H1 (cell line): ENCODE measurements around the gene STARD3. TPM values are rescaled to one million over a fixed set of nuclear protein-coding genes. Genes with fewer than 3 reads are reported as not detected.

Experiments used
- CTCF ChIA-PET: fragments of 300-600 bp; sonication (Branson Sonifier 250); formaldehyde crosslinking; loops from one replicate; lab custom pipeline; 2021; ENCODE audit not compliant: partially characterized antibody; lab: Charles Lee
- POLR2A ChIA-PET: fragments of 300-600 bp; sonication (Branson Sonifier 250); formaldehyde crosslinking; loops from one replicate; lab custom pipeline; 2021; ENCODE audit warnings: inconsistent platforms; ENCODE audit not compliant: partially characterized antibody; lab: Charles Lee
- DNase-seq, 2 experiments: peaks; one replicate each; pipeline versions ENCODE4 v3.0.0 to v3.0.0-alpha.2; 2010 to 2022; ENCODE audit warnings: low spot score in 2 of 2, low read depth in 1 of 2, mixed read lengths in 1 of 2
- FAIRE-seq: peaks from 2 replicates; lab custom pipeline; 2011; peaks lifted over from hg19 to GRCh38; lab: Jason Lieb, UNC
- H2AFZ ChIP-seq: 2 replicates; pipeline ENCODE4 v1.8.1; 2012; ENCODE audit warnings: low read length, inconsistent platforms
- H2AK5ac ChIP-seq: 2 replicates; pipeline ENCODE4 v1.6.1; 2013; ENCODE audit warnings: low read depth, low read length
- H2BK120ac ChIP-seq: replicated peaks from 2 replicates; pipeline ENCODE3; 2013; ENCODE audit warnings: low read depth, low read length, inconsistent platforms
- H2BK12ac ChIP-seq: 2 replicates; pipeline ENCODE4 v1.6.1; 2013; ENCODE audit warnings: low read depth, low read length
- H2BK15ac ChIP-seq: 2 replicates; pipeline ENCODE4 v1.6.1; 2013; ENCODE audit warnings: low read length
- H2BK20ac ChIP-seq: 2 replicates; pipeline ENCODE4 v1.6.1; 2013; ENCODE audit warnings: low read length
- H2BK5ac ChIP-seq: 2 replicates; pipeline ENCODE4 v1.6.1; 2013; ENCODE audit warnings: low read depth, low read length
- H3K14ac ChIP-seq: 2 replicates; pipeline ENCODE4 v1.6.1; 2013; ENCODE audit warnings: inconsistent platforms; ENCODE audit not compliant: insufficient read length
- H3K18ac ChIP-seq: 2 replicates; pipeline ENCODE4 v1.6.1; 2013; ENCODE audit warnings: low read length; ENCODE audit errors: extremely low read depth
- H3K23ac ChIP-seq: 2 replicates; pipeline ENCODE4 v1.6.1; 2013; ENCODE audit warnings: inconsistent platforms; ENCODE audit not compliant: insufficient read length
- H3K23me2 ChIP-seq: 2 replicates; pipeline ENCODE4 v1.6.1; 2013; ENCODE audit warnings: low read depth, low read length
- H3K27ac ChIP-seq: 2 replicates; pipeline ENCODE4 v1.6.1; 2011; ENCODE audit warnings: low read depth, low read length, inconsistent platforms
- H3K27me3 ChIP-seq, 4 experiments: replicated peaks in 1 of 4; 1 replicate in 1 of 4; 2 replicates in 3 of 4; pipeline versions ENCODE4 v1.6.1 to v1.8.1; 2011 to 2013; ENCODE audit warnings: low read length in 3 of 4, mild to moderate bottlenecking in 3 of 4, inconsistent platforms in 2 of 4, mixed read lengths in 2 of 4, moderate library complexity in 1 of 4; ENCODE audit not compliant: control insufficient read depth in 3 of 4, insufficient read depth in 3 of 4; ENCODE audit errors: extremely low read depth in 1 of 4
- H3K36me3 ChIP-seq, 4 experiments: 2 replicates each; pipeline versions ENCODE4 v1.6.1 to v1.8.1; 2011 to 2013; ENCODE audit warnings: mild to moderate bottlenecking in 4 of 4, low read length in 3 of 4, moderate library complexity in 2 of 4, control low read depth in 1 of 4, inconsistent platforms in 1 of 4; ENCODE audit not compliant: insufficient read depth in 4 of 4, control insufficient read depth in 2 of 4
- H3K4ac ChIP-seq: replicated peaks from 2 replicates; pipeline ENCODE3; 2013; ENCODE audit warnings: low read length, low read depth, mixed read lengths, inconsistent platforms; ENCODE audit not compliant: insufficient read length
- H3K4me1 ChIP-seq, 4 experiments: replicated peaks in 1 of 4; 1 replicate in 1 of 4; 2 replicates in 3 of 4; pipeline versions ENCODE4 v1.6.1 to v1.8.1; 2011 to 2013; ENCODE audit warnings: low read length in 3 of 4, inconsistent platforms in 2 of 4, mixed read lengths in 1 of 4; ENCODE audit not compliant: insufficient read depth in 4 of 4, control insufficient read depth in 3 of 4
- H3K4me2 ChIP-seq, 2 experiments: 2 replicates each; pipeline versions ENCODE4 v1.6.1 to v1.8.1; 2011 to 2013; ENCODE audit warnings: low read depth in 2 of 2, low read length in 2 of 2, control low read depth in 1 of 2, inconsistent platforms in 1 of 2, mild to moderate bottlenecking in 1 of 2; ENCODE audit not compliant: insufficient read depth in 1 of 2
- H3K4me3 ChIP-seq, 4 experiments: fragments of 200-600, 300-600 bp in 1 of 4; sonication (generic), shearing (Covaris generic), sonication (Bioruptor Twin) in 1 of 4; 2 replicates each; pipeline versions ENCODE4 v1.5.1 to v1.8.1; 2011 to 2016; ENCODE audit warnings: low read length in 4 of 4, low read depth in 3 of 4, control low read depth in 2 of 4, inconsistent platforms in 2 of 4, mild to moderate bottlenecking in 2 of 4, mixed read lengths in 1 of 4, moderate library complexity in 1 of 4; ENCODE audit not compliant: insufficient read depth in 2 of 4; ENCODE audit errors: extremely low read depth in 1 of 4
- H3K56ac ChIP-seq: replicated peaks from 2 replicates; pipeline ENCODE3; 2013; ENCODE audit warnings: low read depth, mild to moderate bottlenecking, mixed read lengths, low read length, inconsistent platforms; ENCODE audit not compliant: insufficient read length
- H3K79me1 ChIP-seq: 2 replicates; pipeline ENCODE4 v1.6.1; 2013; ENCODE audit warnings: low read depth, low read length, control low read depth
- H3K79me2 ChIP-seq, 2 experiments: 2 replicates each; pipeline versions ENCODE4 v1.6.1 to v1.8.1; 2012 to 2013; ENCODE audit warnings: low read length in 2 of 2, mild to moderate bottlenecking in 2 of 2, inconsistent platforms in 1 of 2; ENCODE audit not compliant: insufficient read depth in 2 of 2, control insufficient read depth in 1 of 2
- H3K9ac ChIP-seq, 4 experiments: replicated peaks in 1 of 4; 1 replicate in 1 of 4; 2 replicates in 3 of 4; pipeline versions ENCODE4 v1.6.1 to v1.8.1; 2011 to 2013; ENCODE audit warnings: low read depth in 3 of 4, low read length in 3 of 4, control low read depth in 2 of 4, mild to moderate bottlenecking in 2 of 4, moderate library complexity in 2 of 4, inconsistent platforms in 1 of 4; ENCODE audit errors: extremely low read depth in 1 of 4
- H3K9me3 ChIP-seq, 2 experiments: 2 replicates each; pipeline versions ENCODE4 v1.6.1 to v1.8.1; 2012 to 2013; ENCODE audit warnings: mild to moderate bottlenecking in 2 of 2, moderate library complexity in 2 of 2, control low read depth in 1 of 2, inconsistent platforms in 1 of 2, low read depth in 1 of 2, low read length in 1 of 2, mixed read lengths in 1 of 2; ENCODE audit not compliant: insufficient read depth in 2 of 2
- H4K20me1 ChIP-seq, 2 experiments: replicated peaks in 1 of 2; 2 replicates each; pipeline versions ENCODE3 to v1.8.1; 2011 to 2013; ENCODE audit warnings: inconsistent platforms in 2 of 2, low read length in 2 of 2, mild to moderate bottlenecking in 1 of 2; ENCODE audit not compliant: insufficient read depth in 2 of 2, control insufficient read depth in 1 of 2
- H4K5ac ChIP-seq: 2 replicates; pipeline ENCODE4 v1.6.1; 2013; ENCODE audit warnings: low read length, low read depth, mixed read lengths, inconsistent platforms; ENCODE audit not compliant: insufficient read length
- H4K8ac ChIP-seq: 2 replicates; pipeline ENCODE4 v1.8.0; 2013; ENCODE audit warnings: mild to moderate bottlenecking, moderate library complexity, low read length, inconsistent platforms; ENCODE audit not compliant: insufficient read depth; ENCODE audit errors: extremely low read depth
- H4K91ac ChIP-seq: replicated peaks from 2 replicates; pipeline ENCODE3; 2013; ENCODE audit warnings: low read length, mixed read lengths, inconsistent platforms; ENCODE audit not compliant: insufficient read length
- ATF3 ChIP-seq: IDR thresholded peaks from 2 replicates; pipeline ENCODE4 v1.6.1; 2011; ENCODE audit warnings: low read depth, mild to moderate bottlenecking, low read length; ENCODE audit not compliant: insufficient read depth
- FOSL1 ChIP-seq: IDR thresholded peaks from 2 replicates; pipeline ENCODE4 v1.6.1; 2011; ENCODE audit warnings: mild to moderate bottlenecking, low read depth, low read length, moderate library complexity; ENCODE audit not compliant: insufficient read depth
- HDAC6 ChIP-seq: IDR thresholded peaks from one replicate; pipeline ENCODE4 v1.7.1; 2012; ENCODE audit warnings: low read depth, mild to moderate bottlenecking, inconsistent platforms, low read length, moderate library complexity
- KDM4A ChIP-seq: IDR thresholded peaks from one replicate; pipeline ENCODE4 v1.7.1; 2012; ENCODE audit warnings: low read depth, mild to moderate bottlenecking, moderate library complexity, low read length, inconsistent platforms; ENCODE audit not compliant: severe bottlenecking
- RAD21 ChIP-seq, 2 experiments: IDR thresholded peaks in 1 of 2; conservative IDR thresholded peaks in 1 of 2; 2 replicates each; pipeline ENCODE4 v1.6.1; 2011; ENCODE audit warnings: low read depth in 2 of 2, low read length in 2 of 2, improper control_type of control experiment in 1 of 2, inconsistent platforms in 1 of 2, mild to moderate bottlenecking in 1 of 2, moderate library complexity in 1 of 2
- SIX5 ChIP-seq: IDR thresholded peaks from 2 replicates; pipeline ENCODE4 v1.6.1; 2011; ENCODE audit warnings: mild to moderate bottlenecking, low read depth, low read length
- SUZ12 ChIP-seq: fragments of 200-600 bp; sonication (generic); IDR thresholded peaks from 2 replicates; pipeline ENCODE4 v1.6.1; 2012; ENCODE audit warnings: mild to moderate bottlenecking, inconsistent platforms, low read length, moderate library complexity, mixed read lengths
- USF2 ChIP-seq: IDR thresholded peaks from 2 replicates; pipeline ENCODE4 v1.6.1; 2011; ENCODE audit warnings: low read length, improper control_type of control experiment
- WGBS, 2 experiments: shearing (Covaris generic) in 1 of 2; methylation state at CpG; one replicate each; pipeline versions ENCODE4 v1.1.6 to v1.1.7; 2013 to 2015; ENCODE audit warnings: low lambda C conversion rate in 2 of 2, mixed read lengths in 2 of 2, inconsistent platforms in 1 of 2, low coverage in 1 of 2, missing lambda C conversion rate in 1 of 2; ENCODE audit not compliant: insufficient replicate concordance in 2 of 2, insufficient coverage in 1 of 2, insufficient read length in 1 of 2; ENCODE audit errors: extremely low coverage in 1 of 2, missing lambda C conversion rate in 1 of 2; 5-methylcytosine and 5-hydroxymethylcytosine counted together
- polyA plus RNA-seq, 7 experiments: library from polyadenylated mRNA; depleted of rRNA in 3 of 7; stranded (reverse) in 5 of 7; unstranded in 2 of 7; fragments of >200 nt in 5 of 7; fragments of 200-250 nt in 2 of 7; gene quantifications; 1 replicate in 5 of 7; 2 replicates in 1 of 7; 4 replicates in 1 of 7; pipeline versions ENCODE4 v1.2.1 to v1.2.3, GENCODE V29; 2011 to 2013; ENCODE audit warnings: missing spikeins in 2 of 7, mixed read lengths in 2 of 7
- total RNA-seq: library from RNA; stranded (reverse); fragmentation: NEBNext Ultra II Directional; extraction: Animal tissue kit (Norgen Biotek cat#: 25700); gene quantifications from 2 replicates; pipeline ENCODE4 v1.2.1, GENCODE V29; 2021

Gene STARD3
- total and polyA plus RNA-seq, 2 of the 8 experiments (the other 6 are each of a cell fraction or from before 2014, with no cell fraction given) = 47.6 to 80.3 TPM

- Histone ChIP-seq H3K79me2 (no peaks in the 10 kb centered on the region), H3K27ac (no peak overlapping the region), H3K4me1 (peaks cover 0 to 20% (median 14%) of the 10 kb centered on the region in 4 experiments; a peak in 6 of 7 replicates), H3K4ac (no peak overlapping the region), H2BK5ac (no peak overlapping the region), H3K23me2 (peaks cover 15% of the 10 kb centered on the region), H2AFZ (no peak overlapping the region), H2BK12ac (no peak overlapping the region), H4K8ac (no peak overlapping the region), H4K5ac (no peak overlapping the region), H3K4me2 (peak overlapping the region in 1 of 2 experiments; percentile 35; a peak in 1 of 4 replicates), H3K9me3 (no peaks in the 10 kb centered on the region), H3K36me3 (no peaks in the 10 kb centered on the region), H3K56ac (no peak overlapping the region), H3K18ac (no peak overlapping the region), H4K20me1 (peaks cover 0 to 1% of the 10 kb centered on the region in 2 experiments), H3K23ac (no peak overlapping the region), H2BK15ac (no peak overlapping the region), H3K4me3 (no peak overlapping the region), H4K91ac (no peak overlapping the region), H2BK20ac (no peak overlapping the region), H2AK5ac (no peak overlapping the region), H2BK120ac (no peak overlapping the region), H3K14ac (no peak overlapping the region), H3K9ac (no peak overlapping the region), H3K27me3 (peaks cover 18 to 53% (median 50%) of the 10 kb centered on the region in 4 experiments), H3K79me1 (no peaks in the 10 kb centered on the region)
- DNase-seq (peak in 1 of 2 experiments; percentile 100), FAIRE-seq (peak; percentile 81)
- POLR2A ChIA-PET = interaction anchor here (0.6 to 2.8 kb wide), 12 partner anchors 10 to 126 kb away, joined by 3 to 11 read pairs (median 4); partner anchors contain the start of genes ERBB2, MIEN1 and PGAP3
- 17% methylated on average over 26 of the region's 26 CpGs; no CpG with 5 or more reads in 1 of the 2 experiments for WGBS, 2 experiments
- CTCF ChIA-PET = interaction anchor here (0.5 to 49.2 kb wide), 56 partner anchors 2 to 1805 kb away, joined by 3 to 1885 read pairs (median 4); partner anchors contain the start of genes ERBB2, MIEN1, NEUROD2 and PGAP3
- no peak for TF ChIP-seq SUZ12
- TF ChIP-seq ATF3 = peak; percentile 86; the same call in 1 of the 2 replicates
- no peak for TF ChIP-seq HDAC6
- TF ChIP-seq USF2 = no peak
- peak; percentile 96 to 97 for TF ChIP-seq RAD21 (IDR thresholded peaks at IDR 0.05 in 1 of 2, conservative IDR thresholded peaks at IDR 0.05 in 1 of 2; ENCODE audit: low read depth in 2 of 2, low read length in 2 of 2)
- no peak for TF ChIP-seq SIX5
- no peak for TF ChIP-seq KDM4A
- TF ChIP-seq FOSL1 = no peak
Measured at GRCh38 chr17:39621523-39622379, 15.2 kb upstream of the STARD3 start.
